Measurements from ENCODE around the gene AARS2. TPM values are rescaled to one million over a fixed set of nuclear protein-coding genes. Genes with fewer than 3 reads are reported as not detected.

The AARS2 gene
- total and polyA plus RNA-seq, 8 donors: 2.9 to 19.3 (median 6.4) TPM

GRCh38 chr6:44301782-44302564, 11.2 kb downstream of the AARS2 start:
- Histone ChIP-seq H3K36me3 (peaks cover 57 to 74% (median 71%) of the 10 kb centered on the region in 4 donors), H3K4me3 (no peak overlapping the region), H3K4me1 (peaks cover 12 to 16% (median 15%) of the 10 kb centered on the region in 4 donors), H3K27me3 (peaks cover 0 to 17% (median 12%) of the 10 kb centered on the region in 3 donors), H3K27ac (no peak overlapping the region), H3K9me3 (no peaks in the 10 kb centered on the region)
- 92 to 95% (median 93%) methylated on average over 11 to 14 of the region's 14 CpGs for WGBS, 5 donors
- TF ChIP-seq EP300 (IDR thresholded peaks at IDR 0.05) (no peak), POLR2A (IDR thresholded peaks at IDR 0.05) (no peak), POLR2AphosphoS5 (IDR thresholded peaks at IDR 0.05) (no peak), CTCF (IDR thresholded peaks at IDR 0.05) (no peak)
- DNase-seq: no peak
- intact Hi-C loops (cut with DNase I; ENCODE audit: low total_unique reads): no loop called here

DNA sequence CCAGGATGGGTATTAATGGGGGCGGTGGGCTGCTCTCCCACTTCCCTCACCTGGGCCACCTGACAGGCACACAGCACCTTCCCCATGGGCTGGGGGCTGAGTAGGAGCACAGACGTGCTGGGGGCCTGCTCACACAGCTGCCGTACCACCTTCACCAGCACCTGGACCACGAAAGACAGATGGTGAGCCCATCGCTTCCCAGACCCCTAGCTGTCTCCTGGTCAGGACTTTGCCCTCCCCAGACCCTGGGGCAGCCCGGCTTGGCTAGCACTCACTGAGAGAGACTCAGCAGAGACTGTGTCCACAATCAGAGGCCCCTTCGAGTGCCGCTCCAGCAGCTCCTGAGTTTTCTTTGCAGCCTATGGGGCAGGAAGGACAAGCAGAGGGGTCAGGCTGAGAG, 12.0 kb downstream of the AARS2 start:
- no peak for DNase-seq
- 89 to 94% (median 90%) methylated on average over 4 to 8 of the region's 8 CpGs for WGBS, 5 donors

DNA sequence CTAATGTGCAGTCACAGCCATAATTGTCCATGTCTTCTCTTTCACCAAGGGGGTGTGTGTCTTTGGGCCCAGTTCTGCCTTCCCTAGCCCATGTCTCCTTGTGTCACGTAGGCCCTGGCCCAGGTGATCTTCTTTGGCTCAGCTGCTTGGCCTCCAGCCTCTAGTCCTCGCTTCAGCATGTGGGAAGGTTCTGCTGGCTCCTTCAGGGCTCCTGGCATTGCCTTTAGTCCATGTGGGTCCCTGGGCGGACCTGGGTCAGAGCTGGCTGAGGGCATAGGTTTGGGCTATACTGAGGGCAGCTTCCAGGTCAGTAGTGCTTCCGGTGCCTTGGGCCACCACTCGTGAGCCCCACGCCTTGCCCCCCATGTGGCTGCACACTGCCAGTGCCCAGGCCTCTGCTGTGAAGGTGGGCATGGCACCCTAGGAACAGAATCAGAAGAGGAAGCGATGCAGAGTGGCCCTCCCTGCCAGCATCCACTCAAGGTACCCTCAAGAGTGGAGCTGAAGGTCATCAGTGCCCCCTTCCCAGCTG, 12.8 kb downstream of the AARS2 start:
- Histone ChIP-seq H3K27ac (no peak overlapping the region), H3K4me3 (no peak overlapping the region), H3K4me1 (peaks cover 14 to 18% (median 17%) of the 10 kb centered on the region in 4 donors), H3K9me3 (no peaks in the 10 kb centered on the region), H3K27me3 (peaks cover 3 to 34% (median 27%) of the 10 kb centered on the region in 3 donors), H3K36me3 (peaks cover 51 to 58% (median 54%) of the 10 kb centered on the region in 4 donors)
- TF ChIP-seq EP300 (IDR thresholded peaks at IDR 0.05): no peak
- no peak for TF ChIP-seq CTCF (IDR thresholded peaks at IDR 0.05)
- no peak for TF ChIP-seq POLR2AphosphoS5 (IDR thresholded peaks at IDR 0.05)
- no peak for TF ChIP-seq POLR2A (IDR thresholded peaks at IDR 0.05)
- no peak for DNase-seq
- WGBS, 5 donors: 83 to 88% (median 86%) methylated on average over 7 of the region's 7 CpGs
- intact Hi-C loops (cut with DNase I; ENCODE audit: low total_unique reads): no loop called here

More for the DNA sequence above, 12.0 kb downstream of the AARS2 start:
- Histone ChIP-seq H3K4me3 (no peak overlapping the region), H3K36me3 (peaks cover 52 to 66% (median 62%) of the 10 kb centered on the region in 4 donors), H3K27ac (no peak overlapping the region), H3K9me3 (no peaks in the 10 kb centered on the region), H3K27me3 (peaks cover 0 to 26% (median 21%) of the 10 kb centered on the region in 3 donors), H3K4me1 (peaks cover 14 to 18% (median 17%) of the 10 kb centered on the region in 4 donors)
- intact Hi-C loops (cut with DNase I; ENCODE audit: low total_unique reads): no loop called here
- TF ChIP-seq EP300 (IDR thresholded peaks at IDR 0.05) (no peak), POLR2A (IDR thresholded peaks at IDR 0.05) (no peak), POLR2AphosphoS5 (IDR thresholded peaks at IDR 0.05) (no peak), CTCF (IDR thresholded peaks at IDR 0.05) (no peak)

GRCh38 chr6:44298864-44299263, 14.3 kb downstream of the AARS2 start:
- intact Hi-C loops (cut with DNase I; ENCODE audit: low total_unique reads): no loop called here
- Histone ChIP-seq H3K36me3 (peaks cover 38 to 43% (median 40%) of the 10 kb centered on the region in 4 donors), H3K27ac (no peak overlapping the region), H3K9me3 (no peaks in the 10 kb centered on the region), H3K4me3 (no peak overlapping the region), H3K27me3 (peaks cover 7 to 48% (median 39%) of the 10 kb centered on the region in 3 donors), H3K4me1 (peaks cover 14 to 18% (median 17%) of the 10 kb centered on the region in 4 donors)
- TF ChIP-seq CTCF (IDR thresholded peaks at IDR 0.05) (no peak), POLR2A (IDR thresholded peaks at IDR 0.05) (no peak), POLR2AphosphoS5 (IDR thresholded peaks at IDR 0.05) (no peak), EP300 (IDR thresholded peaks at IDR 0.05) (no peak)
- DNase-seq: no peak
- WGBS, 5 donors: 79 to 84% (median 80%) methylated on average over 3 of the region's 3 CpGs
